A673 (cell line): Measurements from ENCODE around the gene TAGLN2. TPM values are rescaled to one million over a fixed set of nuclear protein-coding genes. Genes with fewer than 3 reads are reported as not detected.

Source experiments
- BruUV-seq: library from RNA; stranded (reverse); fragments of 400-500 nt; replicated peaks from 2 replicates; lab custom pipeline; 2021; lab: Mats Ljungman, UMichigan
- CTCF ChIA-PET: fragments of 300-600 bp; sonication (Branson Sonifier 250); formaldehyde crosslinking; loops from one replicate; lab custom pipeline; 2022; ENCODE audit warnings: antibody characterized with exemption; lab: Charles Lee
- POLR2A ChIA-PET: fragments of 300-600 bp; sonication (Branson Sonifier 250); formaldehyde crosslinking; loops from one replicate; lab custom pipeline; 2022; ENCODE audit warnings: antibody characterized with exemption; ENCODE audit not compliant: low non-redundant PET; lab: Charles Lee
- DNase-seq: peaks from one replicate; pipeline ENCODE4 v3.0.0-alpha.2; 2015; ENCODE audit warnings: low spot score
- H3K27ac ChIP-seq: fragments of 200-600 bp; sonication (generic); 2 replicates; pipeline ENCODE4 v1.5.1; 2016; ENCODE audit warnings: mixed run types, low read depth, mild to moderate bottlenecking, mixed read lengths, antibody characterized with exemption, low read length; ENCODE audit not compliant: poor library complexity, severe bottlenecking
- H3K27me3 ChIP-seq: fragments of 200-600 bp; sonication (generic); replicated peaks from 2 replicates; pipeline ENCODE4 v1.6.1; 2017; ENCODE audit warnings: mixed run types, low read depth, mild to moderate bottlenecking, mixed read lengths, antibody characterized with exemption, low read length; ENCODE audit not compliant: insufficient read depth, poor library complexity
- H3K36me3 ChIP-seq: fragments of 200-600 bp; sonication (generic); 2 replicates; pipeline ENCODE4 v1.6.1; 2016; ENCODE audit warnings: mixed run types, mild to moderate bottlenecking, mixed read lengths, antibody characterized with exemption, low read length; ENCODE audit not compliant: insufficient read depth, poor library complexity, severe bottlenecking
- H3K4me1 ChIP-seq: fragments of 200-600 bp; sonication (generic); 2 replicates; pipeline ENCODE4 v1.6.1; 2017; ENCODE audit warnings: mixed run types, mild to moderate bottlenecking, mixed read lengths, antibody characterized with exemption, low read length; ENCODE audit not compliant: insufficient read depth, poor library complexity, severe bottlenecking
- H3K4me3 ChIP-seq: fragments of 200-600 bp; sonication (generic); 2 replicates; pipeline ENCODE4 v1.5.1; 2016; ENCODE audit warnings: low read depth, mixed run types, mild to moderate bottlenecking, mixed read lengths, low read length; ENCODE audit not compliant: poor library complexity, severe bottlenecking
- H3K9me3 ChIP-seq: fragments of 200-600 bp; sonication (generic); 2 replicates; pipeline ENCODE4 v1.6.1; 2016; ENCODE audit warnings: mixed run types, low read depth, mild to moderate bottlenecking, mixed read lengths, antibody characterized with exemption, low read length; ENCODE audit not compliant: poor library complexity, severe bottlenecking
- EZH2 ChIP-seq: fragments of 200-600 bp; sonication (generic); IDR thresholded peaks from 2 replicates; pipeline ENCODE4 v1.6.1; 2017; ENCODE audit warnings: borderline replicate concordance, low read depth, mild to moderate bottlenecking, mixed read lengths, antibody characterized with exemption, low read length; ENCODE audit not compliant: poor library complexity, severe bottlenecking
- intact Hi-C: fragments of 100-400 bp; cut with micrococcal nuclease; formaldehyde crosslinking; loops from one replicate; pipeline ENCODE4 v1.10.0; 2022; ENCODE audit not compliant: unreplicated experiment
- total RNA-seq: library from RNA; stranded (reverse); gene quantifications from 2 replicates; pipeline ENCODE4 v1.2.3, GENCODE V29; 2021
- TF ChIP-seq, protein P1 (sequence below): fragments of 300-800, 200-600 bp; sonication (generic); conservative IDR thresholded peaks from 2 replicates; pipeline ENCODE4 v1.5.1; 2017; ENCODE audit warnings: low read depth, mild to moderate bottlenecking, antibody characterized with exemption, low read length, moderate library complexity, mixed read lengths

The TAGLN2 gene
- total RNA-seq, 1 experiment from 2014 or later: 198 TPM

DNA sequence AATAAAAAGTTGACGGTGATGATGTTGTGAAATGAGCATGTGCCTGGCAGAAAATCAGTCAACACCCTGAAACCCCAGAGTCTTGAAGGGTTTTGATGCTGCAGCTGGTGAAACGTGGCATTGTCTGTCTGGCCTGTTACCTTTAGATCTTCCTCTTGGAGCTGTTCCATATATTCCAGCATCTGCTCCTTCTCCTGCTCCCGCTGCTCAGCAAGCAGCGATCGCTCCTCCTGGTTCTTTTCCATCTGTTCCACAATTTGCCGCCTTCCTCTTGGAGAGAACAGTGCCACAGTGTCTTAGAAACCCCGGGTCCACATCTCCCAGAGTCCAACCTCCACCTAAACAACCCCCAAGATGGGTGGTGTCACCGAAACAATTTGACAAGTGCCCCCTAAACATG, 41.0 kb downstream of the TAGLN2 start:
- intact Hi-C loops: no loop called here
- ChIA-PET CTCF (no interaction called here), POLR2A (no interaction called here)
- no peaks in the 10 kb centered on the region for H3K36me3 ChIP-seq
- H3K4me1 ChIP-seq: peaks cover 28% of the 10 kb centered on the region
- no peak overlapping the region for H3K27ac ChIP-seq
- H3K27me3 ChIP-seq: no peaks in the 10 kb centered on the region
- TF ChIP-seq, protein P1, sequence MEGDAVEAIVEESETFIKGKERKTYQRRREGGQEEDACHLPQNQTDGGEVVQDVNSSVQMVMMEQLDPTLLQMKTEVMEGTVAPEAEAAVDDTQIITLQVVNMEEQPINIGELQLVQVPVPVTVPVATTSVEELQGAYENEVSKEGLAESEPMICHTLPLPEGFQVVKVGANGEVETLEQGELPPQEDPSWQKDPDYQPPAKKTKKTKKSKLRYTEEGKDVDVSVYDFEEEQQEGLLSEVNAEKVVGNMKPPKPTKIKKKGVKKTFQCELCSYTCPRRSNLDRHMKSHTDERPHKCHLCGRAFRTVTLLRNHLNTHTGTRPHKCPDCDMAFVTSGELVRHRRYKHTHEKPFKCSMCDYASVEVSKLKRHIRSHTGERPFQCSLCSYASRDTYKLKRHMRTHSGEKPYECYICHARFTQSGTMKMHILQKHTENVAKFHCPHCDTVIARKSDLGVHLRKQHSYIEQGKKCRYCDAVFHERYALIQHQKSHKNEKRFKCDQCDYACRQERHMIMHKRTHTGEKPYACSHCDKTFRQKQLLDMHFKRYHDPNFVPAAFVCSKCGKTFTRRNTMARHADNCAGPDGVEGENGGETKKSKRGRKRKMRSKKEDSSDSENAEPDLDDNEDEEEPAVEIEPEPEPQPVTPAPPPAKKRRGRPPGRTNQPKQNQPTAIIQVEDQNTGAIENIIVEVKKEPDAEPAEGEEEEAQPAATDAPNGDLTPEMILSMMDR: no peak
- no peak for TF ChIP-seq EZH2
- DNase-seq: no peak
- no peak overlapping the region for H3K4me3 ChIP-seq
- no peaks in the 10 kb centered on the region for H3K9me3 ChIP-seq
- BruUV-seq: no TSS peak

DNA sequence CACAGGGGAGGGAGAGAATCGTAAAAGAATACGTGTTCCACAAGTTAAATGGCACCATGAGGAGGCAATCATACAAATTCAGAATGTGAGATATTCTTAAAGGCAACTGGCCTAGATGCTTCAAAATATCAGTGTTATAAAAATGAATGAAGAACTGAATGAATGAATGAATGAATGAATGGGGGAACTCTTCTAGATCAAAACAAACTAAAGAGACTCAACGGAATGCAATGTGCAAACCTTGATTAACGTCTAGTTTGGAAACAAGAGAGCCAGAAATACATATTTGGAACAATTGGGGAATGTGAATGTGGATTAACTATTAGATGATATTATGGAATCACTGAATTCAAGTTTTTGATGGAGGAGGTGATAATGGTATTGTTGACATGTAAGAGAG, 42.2 kb downstream of the TAGLN2 start:
- CTCF ChIA-PET: no interaction called here
- H3K9me3 ChIP-seq: no peaks in the 10 kb centered on the region
- no peak overlapping the region for H3K27ac ChIP-seq
- no peak overlapping the region for H3K4me3 ChIP-seq
- H3K4me1 ChIP-seq: peaks cover 18% of the 10 kb centered on the region
- DNase-seq: no peak
- POLR2A ChIA-PET: no interaction called here
- BruUV-seq: no TSS peak
- TF ChIP-seq EZH2: no peak
- TF ChIP-seq, protein P1: no peak
- H3K36me3 ChIP-seq: no peaks in the 10 kb centered on the region
- no peaks in the 10 kb centered on the region for H3K27me3 ChIP-seq
- intact Hi-C loops: no loop called here

DNA sequence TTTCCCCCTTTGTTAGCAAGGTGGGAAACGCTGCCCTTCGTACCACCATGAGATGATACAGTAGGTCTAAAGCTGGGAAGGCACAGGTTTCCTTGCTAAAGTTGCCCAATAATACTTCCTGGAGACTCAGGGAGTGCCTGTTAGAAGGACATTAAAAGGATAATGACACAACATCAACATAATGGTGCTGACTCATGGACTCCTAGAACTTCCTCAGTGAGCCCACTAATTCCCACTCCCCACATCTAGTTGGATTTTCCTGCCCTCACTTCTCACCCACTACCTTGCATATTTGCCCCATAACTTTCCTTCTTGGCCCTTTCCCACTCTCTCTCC, 42.8 kb downstream of the TAGLN2 start:
- no peaks in the 10 kb centered on the region for H3K36me3 ChIP-seq
- CTCF ChIA-PET: no interaction called here
- no TSS peak for BruUV-seq
- TF ChIP-seq EZH2: no peak
- TF ChIP-seq, protein P1: no peak
- intact Hi-C loops: no loop called here
- no peaks in the 10 kb centered on the region for H3K27me3 ChIP-seq
- POLR2A ChIA-PET: no interaction called here
- peaks cover 18% of the 10 kb centered on the region for H3K4me1 ChIP-seq
- H3K4me3 ChIP-seq: no peak overlapping the region
- H3K27ac ChIP-seq: no peak overlapping the region
- H3K9me3 ChIP-seq: no peaks in the 10 kb centered on the region
- DNase-seq: peak; percentile 47
